Natural killer cell (primary cell): ENCODE measurements around the gene PLIN4. TPM values are rescaled to one million over a fixed set of nuclear protein-coding genes. Genes with fewer than 3 reads are reported as not detected.

Experiments used
- ATAC-seq, 3 donors: fragments of 150-1000 bp in 2 of 3; fragments of 200-7000 bp in 1 of 3; cut with Tn5 transposase; 1 replicate in 1 of 3; 2 replicates in 2 of 3; pipeline ENCODE4 v1.10.0; 2021; ENCODE audit warnings: mild to moderate bottlenecking in 2 of 3, moderate library complexity in 2 of 3
- DNase-seq, 2 donors: peaks; one replicate each; pipeline versions ENCODE4 v3.0.0 to v3.0.0-alpha.2; 2013 to 2021; ENCODE audit warnings: mixed read lengths in 1 of 2
- H3K27ac ChIP-seq: one replicate; pipeline ENCODE4 v1.5.1; 2013; ENCODE audit warnings: mild to moderate bottlenecking, low read length
- H3K27me3 ChIP-seq: one replicate; pipeline ENCODE4 v1.6.1; 2013; ENCODE audit warnings: low read length; ENCODE audit not compliant: control insufficient read depth, insufficient read depth
- H3K36me3 ChIP-seq: one replicate; pipeline ENCODE4 v1.6.1; 2013; ENCODE audit warnings: low read length; ENCODE audit not compliant: control insufficient read depth, insufficient read depth
- H3K4me1 ChIP-seq: one replicate; pipeline ENCODE4 v1.6.1; 2013; ENCODE audit warnings: low read length; ENCODE audit not compliant: control insufficient read depth, insufficient read depth
- H3K4me3 ChIP-seq: one replicate; pipeline ENCODE4 v1.5.1; 2013; ENCODE audit warnings: low read length
- H3K9me3 ChIP-seq: one replicate; pipeline ENCODE4 v1.6.1; 2013; ENCODE audit warnings: low read length; ENCODE audit not compliant: control insufficient read depth, insufficient read depth
- H3K27ac Mint-ChIP-seq, 2 donors: one replicate each; pipeline ENCODE4 v1.8.0; 2022; ENCODE audit warnings: mild to moderate bottlenecking in 2 of 2, mixed read lengths in 2 of 2, moderate library complexity in 1 of 2
- H3K27me3 Mint-ChIP-seq, 2 donors: one replicate each; pipeline ENCODE4 v1.8.0; 2022; ENCODE audit warnings: low read depth in 2 of 2, mixed read lengths in 2 of 2
- H3K36me3 Mint-ChIP-seq: one replicate; pipeline ENCODE4 v1.8.0; 2022; ENCODE audit warnings: mixed read lengths
- H3K4me1 Mint-ChIP-seq, 2 donors: one replicate each; pipeline ENCODE4 v1.8.0; 2022; ENCODE audit warnings: mixed read lengths in 2 of 2
- H3K4me3 Mint-ChIP-seq: one replicate; pipeline ENCODE4 v1.8.0; 2022; ENCODE audit warnings: mild to moderate bottlenecking, moderate library complexity, mixed read lengths
- H3K9me3 Mint-ChIP-seq, 2 donors: one replicate each; pipeline ENCODE4 v1.8.0; 2022; ENCODE audit warnings: mixed read lengths in 2 of 2
- CTCF ChIP-seq: fragments of 200-600 bp; IDR thresholded peaks from one replicate; pipeline ENCODE4 v1.8.0; 2022; ENCODE audit warnings: antibody characterized with exemption
- WGBS: methylation state at CpG from one replicate; pipeline ENCODE4 v1.1.7; 2013; ENCODE audit warnings: missing lambda C conversion rate; ENCODE audit not compliant: insufficient coverage; 5-methylcytosine and 5-hydroxymethylcytosine counted together
- intact Hi-C: fragments of 100-400 bp; cut with micrococcal nuclease; formaldehyde crosslinking; loops from one replicate; pipeline ENCODE4 v1.14.2; 2022
- total RNA-seq, 4 donors: library from RNA; stranded (reverse); fragments of 120-200 nt in 1 of 4; gene quantifications; one replicate each; pipeline versions ENCODE4 v1.2.3 to v1.2.4, GENCODE V29; 2013 to 2022

The PLIN4 gene
- total RNA-seq, 3 donors from 2014 or later (not counting 1 experiment from before 2014, with no cell fraction given), result 0.33 TPM; not detected in 2

GRCh38 chr19:4474514-4475022 lies 43.7 kb downstream of the PLIN4 start:
- Mint-ChIP-seq H3K9me3 (no peaks in the 10 kb centered on the region), H3K4me3 (peak overlapping the region; percentile 80), H3K36me3 (no peaks in the 10 kb centered on the region), H3K27me3 (no peaks in the 10 kb centered on the region), H3K27ac (peak overlapping the region in 1 of 2 donors; percentile 30), H3K4me1 (peaks cover 20 to 25% of the 10 kb centered on the region in 2 donors)
- intact Hi-C loops, result no loop called here
- WGBS, result 38% methylated on average over 8 of the region's 13 CpGs
- no peak overlapping the region for H3K4me3 ChIP-seq
- peaks cover 35% of the 10 kb centered on the region for H3K4me1 ChIP-seq
- ATAC-seq (no peak), DNase-seq (peak in 1 of 2 donors; percentile 46)
- no peaks in the 10 kb centered on the region for H3K27me3 ChIP-seq
- H3K36me3 ChIP-seq, result peaks cover 11% of the 10 kb centered on the region
- TF ChIP-seq CTCF, result no peak
- no peak overlapping the region for H3K27ac ChIP-seq
- H3K9me3 ChIP-seq, result no peaks in the 10 kb centered on the region

GRCh38 chr19:4473763-4474513 lies 44.3 kb downstream of the PLIN4 start:
- Histone ChIP-seq H3K36me3 (peaks cover 11% of the 10 kb centered on the region), H3K27ac (no peak overlapping the region), H3K4me1 (peaks cover 35% of the 10 kb centered on the region), H3K4me3 (no peak overlapping the region), H3K27me3 (no peaks in the 10 kb centered on the region), H3K9me3 (no peaks in the 10 kb centered on the region)
- Mint-ChIP-seq H3K27ac (peak overlapping the region in 1 of 2 donors; percentile 65), H3K4me1 (peaks cover 20 to 25% of the 10 kb centered on the region in 2 donors), H3K27me3 (no peaks in the 10 kb centered on the region), H3K36me3 (no peaks in the 10 kb centered on the region), H3K9me3 (no peaks in the 10 kb centered on the region), H3K4me3 (peak overlapping the region; percentile 80)
- no peak for TF ChIP-seq CTCF
- DNase-seq (no peak), ATAC-seq (no peak)
- intact Hi-C loops, result no loop called here
- WGBS, result 44% methylated on average over 23 of the region's 23 CpGs

GRCh38 chr19:4473011-4473762 lies 45.1 kb downstream of the PLIN4 start:
- Histone ChIP-seq H3K9me3 (no peaks in the 10 kb centered on the region), H3K27me3 (no peaks in the 10 kb centered on the region), H3K4me3 (peak overlapping the region; percentile 58), H3K4me1 (peaks cover 35% of the 10 kb centered on the region), H3K36me3 (peaks cover 11% of the 10 kb centered on the region), H3K27ac (no peak overlapping the region)
- no peak for DNase-seq
- Mint-ChIP-seq H3K27ac (peak overlapping the region in 1 of 2 donors; percentile 65), H3K27me3 (no peaks in the 10 kb centered on the region), H3K4me1 (peaks cover 20 to 25% of the 10 kb centered on the region in 2 donors), H3K9me3 (no peaks in the 10 kb centered on the region), H3K36me3 (no peaks in the 10 kb centered on the region), H3K4me3 (peak overlapping the region; percentile 80)
- WGBS, result 34% methylated on average over 25 of the region's 25 CpGs
- no peak for ATAC-seq
- TF ChIP-seq CTCF, result no peak
- intact Hi-C loops, result no loop called here
